Progenitor cell of endocrine pancreas (in vitro differentiated cells): ENCODE data around the gene CALHM1. TPM values are rescaled to one million over a fixed set of nuclear protein-coding genes. Genes with fewer than 3 reads are reported as not detected.

Source experiments
- DNase-seq: peaks from one replicate; pipeline ENCODE4 v3.0.0; 2021; ENCODE audit warnings: low spot score; ENCODE audit not compliant: unreplicated experiment
- H3K27ac Mint-ChIP-seq: 2 replicates; pipeline ENCODE4 v1.8.0; 2021; ENCODE audit warnings: mild to moderate bottlenecking, moderate library complexity, mixed read lengths
- H3K27me3 Mint-ChIP-seq: 2 replicates; pipeline ENCODE4 v1.8.0; 2021; ENCODE audit warnings: mixed read lengths
- H3K36me3 Mint-ChIP-seq: 2 replicates; pipeline ENCODE4 v1.8.0; 2022; ENCODE audit warnings: mixed read lengths; ENCODE audit not compliant: insufficient read depth
- H3K4me1 Mint-ChIP-seq: 2 replicates; pipeline ENCODE4 v1.8.0; 2021; ENCODE audit warnings: low read depth, mixed read lengths
- H3K4me3 Mint-ChIP-seq: 2 replicates; pipeline ENCODE4 v1.8.0; 2021; ENCODE audit warnings: low read depth, mild to moderate bottlenecking, moderate library complexity, mixed read lengths
- H3K9me3 Mint-ChIP-seq: 2 replicates; pipeline ENCODE4 v1.8.0; 2021; ENCODE audit warnings: low read depth, mixed read lengths
- total RNA-seq: library from RNA; stranded (reverse); gene quantifications from 2 replicates; pipeline ENCODE4 v1.2.1, GENCODE V29; 2021
- TF ChIP-seq, protein P1 (sequence below): fragments of 200-600 bp; sonication (generic); IDR thresholded peaks from one replicate; pipeline ENCODE4 v1.5.0; 2021; ENCODE audit warnings: antibody characterized with exemption, mild to moderate bottlenecking; ENCODE audit not compliant: unreplicated experiment

The CALHM1 gene
- total RNA-seq, 1 donor from 2014 or later, result not detected

DNA sequence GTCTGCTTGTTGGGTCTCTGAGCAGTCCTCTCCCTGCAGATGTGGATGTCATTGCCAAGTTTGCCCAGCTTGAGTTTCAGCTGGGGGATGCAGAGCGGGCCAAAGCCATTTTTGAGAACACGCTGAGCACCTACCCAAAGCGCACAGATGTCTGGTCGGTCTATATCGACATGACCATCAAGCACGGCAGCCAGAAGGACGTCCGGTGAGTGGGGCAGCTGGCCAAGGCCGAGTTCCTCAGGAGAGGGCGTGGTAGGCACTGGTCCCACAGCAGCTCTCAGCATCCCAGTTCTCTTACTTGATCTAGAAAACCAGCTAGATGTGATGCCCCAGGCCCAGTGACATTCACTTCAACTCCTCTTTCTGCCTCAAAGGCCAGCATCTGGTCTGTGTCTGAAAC is 14.2 kb downstream of the CALHM1 start:
- Mint-ChIP-seq H3K36me3 (peaks cover 30% of the 10 kb centered on the region), H3K27ac (no peak overlapping the region), H3K4me3 (no peak overlapping the region), H3K27me3 (no peaks in the 10 kb centered on the region), H3K9me3 (no peaks in the 10 kb centered on the region), H3K4me1 (peaks cover 7% of the 10 kb centered on the region)
- TF ChIP-seq, protein P1, sequence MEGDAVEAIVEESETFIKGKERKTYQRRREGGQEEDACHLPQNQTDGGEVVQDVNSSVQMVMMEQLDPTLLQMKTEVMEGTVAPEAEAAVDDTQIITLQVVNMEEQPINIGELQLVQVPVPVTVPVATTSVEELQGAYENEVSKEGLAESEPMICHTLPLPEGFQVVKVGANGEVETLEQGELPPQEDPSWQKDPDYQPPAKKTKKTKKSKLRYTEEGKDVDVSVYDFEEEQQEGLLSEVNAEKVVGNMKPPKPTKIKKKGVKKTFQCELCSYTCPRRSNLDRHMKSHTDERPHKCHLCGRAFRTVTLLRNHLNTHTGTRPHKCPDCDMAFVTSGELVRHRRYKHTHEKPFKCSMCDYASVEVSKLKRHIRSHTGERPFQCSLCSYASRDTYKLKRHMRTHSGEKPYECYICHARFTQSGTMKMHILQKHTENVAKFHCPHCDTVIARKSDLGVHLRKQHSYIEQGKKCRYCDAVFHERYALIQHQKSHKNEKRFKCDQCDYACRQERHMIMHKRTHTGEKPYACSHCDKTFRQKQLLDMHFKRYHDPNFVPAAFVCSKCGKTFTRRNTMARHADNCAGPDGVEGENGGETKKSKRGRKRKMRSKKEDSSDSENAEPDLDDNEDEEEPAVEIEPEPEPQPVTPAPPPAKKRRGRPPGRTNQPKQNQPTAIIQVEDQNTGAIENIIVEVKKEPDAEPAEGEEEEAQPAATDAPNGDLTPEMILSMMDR, result no peak
- no peak for DNase-seq

DNA sequence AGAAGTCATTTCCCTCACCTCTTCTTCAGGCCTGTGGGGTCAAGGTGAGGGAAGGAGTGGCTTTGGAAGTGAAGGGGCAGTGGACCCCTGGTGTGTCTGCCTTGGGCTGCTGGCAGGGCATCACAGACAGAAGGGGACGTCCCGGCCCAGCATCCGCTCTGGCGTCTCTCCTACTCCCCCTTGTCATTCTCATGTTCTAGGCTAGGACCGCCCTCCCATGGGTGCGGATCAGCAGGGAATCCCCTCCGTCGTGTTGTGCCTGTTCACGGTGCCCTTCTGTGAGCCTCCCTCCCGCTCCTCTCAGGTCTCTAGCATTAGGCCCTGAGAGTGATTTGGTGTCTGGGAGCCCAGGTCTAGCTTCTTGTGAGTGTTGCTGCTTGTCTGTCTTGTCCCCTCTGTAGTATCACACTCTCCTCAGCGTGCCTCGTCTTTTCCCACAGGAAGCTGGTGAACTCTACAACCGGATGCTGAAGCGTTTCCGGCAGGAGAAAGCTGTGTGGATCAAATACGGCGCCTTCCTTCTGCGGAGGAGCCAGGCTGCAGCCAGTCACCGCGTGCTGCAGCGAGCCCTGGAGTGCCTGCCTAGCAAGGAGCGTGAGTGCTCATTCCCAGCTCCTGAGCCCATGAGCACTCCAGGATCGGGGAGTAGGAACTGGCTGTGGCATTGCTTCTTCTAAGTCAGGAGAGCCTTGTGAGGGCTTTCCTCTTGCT is 15.1 kb downstream of the CALHM1 start:
- H3K9me3 Mint-ChIP-seq, result no peaks in the 10 kb centered on the region
- peaks cover 7% of the 10 kb centered on the region for H3K4me1 Mint-ChIP-seq
- DNase-seq, result no peak
- H3K36me3 Mint-ChIP-seq, result peaks cover 27% of the 10 kb centered on the region
- H3K27ac Mint-ChIP-seq, result no peak overlapping the region
- no peaks in the 10 kb centered on the region for H3K27me3 Mint-ChIP-seq
- TF ChIP-seq, protein P1, result no peak
- no peak overlapping the region for H3K4me3 Mint-ChIP-seq

DNA sequence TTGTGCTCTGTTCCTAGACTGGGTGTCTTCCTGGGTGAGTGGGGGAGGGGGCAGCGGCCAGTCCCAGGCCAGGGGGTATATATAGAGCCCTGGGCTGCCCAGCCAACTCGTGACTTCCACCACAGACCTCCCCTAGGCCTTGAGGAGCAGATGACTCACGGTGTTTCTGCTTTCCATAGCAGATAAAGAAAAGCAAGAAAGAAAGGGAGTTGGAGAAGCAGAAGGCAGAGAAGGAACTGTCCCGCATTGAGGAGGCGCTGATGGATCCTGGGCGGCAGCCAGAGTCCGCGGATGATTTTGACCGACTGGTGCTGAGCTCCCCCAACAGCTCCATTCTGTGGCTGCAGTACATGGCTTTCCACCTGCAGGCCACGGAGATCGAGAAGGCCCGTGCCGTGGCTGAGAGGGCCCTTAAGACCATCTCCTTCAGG is 16.7 kb downstream of the CALHM1 start:
- TF ChIP-seq, protein P1, result no peak
- Mint-ChIP-seq H3K4me3 (no peak overlapping the region), H3K4me1 (peaks cover 7% of the 10 kb centered on the region), H3K9me3 (no peaks in the 10 kb centered on the region), H3K27ac (peak overlapping the region; percentile 33), H3K27me3 (no peaks in the 10 kb centered on the region), H3K36me3 (peaks cover 28% of the 10 kb centered on the region)
- DNase-seq, result no peak

DNA sequence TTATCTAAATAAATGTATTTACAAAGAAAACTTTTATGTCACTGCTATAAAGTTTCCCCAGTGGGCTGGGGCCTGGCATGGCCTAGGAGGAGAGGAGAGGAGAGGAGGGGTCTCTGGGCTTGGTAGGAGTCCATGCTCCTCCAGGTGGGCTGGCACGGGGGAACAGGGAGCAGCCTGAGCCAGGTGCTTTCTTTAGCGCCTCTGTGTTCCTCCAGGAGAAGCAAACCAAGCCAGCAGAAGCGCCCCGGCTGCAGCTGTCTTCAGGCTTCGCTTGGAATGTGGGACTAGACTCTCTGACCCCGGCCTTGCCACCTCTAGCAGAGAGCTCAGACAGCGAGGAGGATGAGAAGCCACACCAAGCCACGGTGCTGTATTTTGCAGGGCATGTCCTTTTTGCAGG is 17.1 kb downstream of the CALHM1 start:
- Mint-ChIP-seq H3K4me3 (no peak overlapping the region), H3K27ac (peak overlapping the region; percentile 33), H3K4me1 (peaks cover 7% of the 10 kb centered on the region), H3K27me3 (no peaks in the 10 kb centered on the region), H3K9me3 (no peaks in the 10 kb centered on the region), H3K36me3 (peaks cover 27% of the 10 kb centered on the region)
- DNase-seq, result no peak
- TF ChIP-seq, protein P1, result no peak

DNA sequence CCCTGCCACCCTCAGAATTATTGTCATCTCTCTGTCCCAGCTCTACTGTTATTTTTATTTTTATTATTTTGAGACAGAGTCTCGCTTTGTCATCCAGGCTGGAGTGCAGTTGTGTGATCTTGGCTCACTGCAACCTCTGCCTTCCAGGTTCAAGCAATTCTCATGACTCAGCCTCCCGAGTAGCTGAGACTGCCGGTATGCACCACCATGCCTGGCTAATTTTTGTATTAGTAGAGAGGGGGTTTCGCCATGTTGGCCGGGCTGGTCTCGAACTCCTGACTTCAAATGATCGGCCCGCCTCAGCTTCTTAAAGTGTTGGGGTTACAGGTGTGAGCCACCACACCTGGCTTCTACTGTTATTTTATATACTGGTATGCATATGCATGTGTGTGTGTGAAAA is 17.5 kb downstream of the CALHM1 start:
- Mint-ChIP-seq H3K27ac (no peak overlapping the region), H3K4me3 (no peak overlapping the region), H3K36me3 (peaks cover 27% of the 10 kb centered on the region), H3K9me3 (no peaks in the 10 kb centered on the region), H3K27me3 (no peaks in the 10 kb centered on the region), H3K4me1 (peaks cover 7% of the 10 kb centered on the region)
- TF ChIP-seq, protein P1, result no peak
- DNase-seq, result no peak
